Spleen (tissue), 11 donors: ENCODE measurements around the gene UCHL1. TPM values are rescaled to one million over a fixed set of nuclear protein-coding genes. Genes with fewer than 3 reads are reported as not detected.

ENCODE experiments used
- DNase-seq: peaks from one replicate; pipeline ENCODE4 v3.0.0-alpha.2; 2020
- H3K27ac ChIP-seq, 8 donors: fragments of 200-600 bp; sonication (generic) in 7 of 8; 1 replicate in 4 of 8; 2 replicates in 4 of 8; pipeline versions ENCODE4 v1.5.0 to v1.8.0; 2016 to 2021; ENCODE audit warnings: inconsistent platforms in 4 of 8, mild to moderate bottlenecking in 4 of 8, moderate library complexity in 1 of 8
- H3K27me3 ChIP-seq, 7 donors: fragments of 200-600 bp; sonication (generic) in 6 of 7; replicated peaks in 1 of 7; 1 replicate in 4 of 7; 2 replicates in 3 of 7; pipeline versions ENCODE4 v1.5.0 to v1.8.0; 2016 to 2021; ENCODE audit warnings: inconsistent platforms in 3 of 7, mild to moderate bottlenecking in 1 of 7
- H3K36me3 ChIP-seq, 6 donors: fragments of 200-600 bp; sonication (generic) in 5 of 6; 1 replicate in 4 of 6; 2 replicates in 2 of 6; pipeline versions ENCODE4 v1.5.0 to v1.8.0; 2016 to 2021; ENCODE audit warnings: inconsistent platforms in 2 of 6
- H3K4me1 ChIP-seq, 6 donors: fragments of 200-600 bp; sonication (generic) in 5 of 6; 1 replicate in 3 of 6; 2 replicates in 3 of 6; pipeline versions ENCODE4 v1.5.0 to v1.8.0; 2016 to 2021; ENCODE audit warnings: inconsistent platforms in 3 of 6
- H3K4me3 ChIP-seq, 8 donors: fragments of 200-600 bp; sonication (generic) in 7 of 8; 1 replicate in 4 of 8; 2 replicates in 4 of 8; pipeline versions ENCODE4 v1.5.0 to v1.8.0; 2016 to 2021; ENCODE audit warnings: inconsistent platforms in 4 of 8, mild to moderate bottlenecking in 4 of 8, moderate library complexity in 2 of 8
- H3K9me3 ChIP-seq, 8 donors: fragments of 200-600 bp; sonication (generic) in 7 of 8; 1 replicate in 4 of 8; 2 replicates in 4 of 8; pipeline versions ENCODE4 v1.5.0 to v1.8.0; 2016 to 2021; ENCODE audit warnings: inconsistent platforms in 4 of 8
- CTCF ChIP-seq, 11 experiments: fragments of 200-600 bp in 7 of 11; fragments of 450-650 bp in 4 of 11; sonication (generic) in 4 of 11; IDR thresholded peaks in 8 of 11; conservative IDR thresholded peaks in 3 of 11; 1 replicate in 7 of 11; 2 replicates in 4 of 11; pipeline versions ENCODE4 v1.4.0 to v1.8.0; 2016 to 2021; ENCODE audit warnings: antibody characterized with exemption in 11 of 11, inconsistent platforms in 4 of 11, mild to moderate bottlenecking in 1 of 11
- POLR2A ChIP-seq, 3 donors: fragments of 450-650 bp; IDR thresholded peaks; one replicate each; pipeline ENCODE4 v1.5.1; 2017; ENCODE audit warnings: antibody characterized with exemption in 3 of 3, mild to moderate bottlenecking in 1 of 3
- POLR2AphosphoS5 ChIP-seq, 3 donors: sonication (generic); formaldehyde crosslinking; IDR thresholded peaks; one replicate each; pipeline ENCODE4 v1.5.1; 2017; ENCODE audit warnings: antibody characterized with exemption in 3 of 3
- WGBS, 5 donors: extraction: QIAGEN DNeasy Blood & Tissue Kit in 3 of 5; methylation state at CpG; one replicate each; pipeline versions ENCODE4 v1.1.5 to v1.1.7; 2013 to 2018; 5-methylcytosine and 5-hydroxymethylcytosine counted together
- intact Hi-C: fragments of 100-400 bp; cut with DNase I; formaldehyde crosslinking; loops from one replicate; pipeline ENCODE4 v1.15.0; 2023; ENCODE audit warnings: low total_unique reads
- polyA plus RNA-seq, 3 donors: library from polyadenylated mRNA; stranded (reverse); fragments of 200-250 nt; gene quantifications; one replicate each; pipeline ENCODE4 v1.2.1, GENCODE V29; 2013
- total RNA-seq, 7 donors: library from RNA; depleted of rRNA in 3 of 7; stranded (reverse); fragments of >200 nt in 3 of 7; fragmentation: NEBNext Ultra II Directional in 4 of 7; extraction: Animal tissue kit (Norgen Biotek cat#: 25700) in 4 of 7; gene quantifications; one replicate each; pipeline versions ENCODE4 v1.1.0 to v1.2.1, GENCODE V29; 2016 to 2021
- donor health status: healthy with polysubstance abuse.
- donor health status: DM: no; HTN: no; CAD: no; lungs with moderate emphysema.
- donor health status: DM: no; HTN: no; CAD: no.
- donor health status: Bipolar disorder and iron deficiency.
- donor health status: healthy.
- donor health status: DM: no; HTN: no; CAD: no.
- donor health status: DM: yes; HTN: yes; CAD: no.

UCHL1 gene
- total and polyA plus RNA-seq, 10 donors: 1.6 to 11.2 (median 3.5) TPM

GRCh38 chr4:41287005-41287404 is 30.3 kb downstream of the UCHL1 start:
- no peaks in the 10 kb centered on the region for H3K36me3 ChIP-seq
- H3K4me3 ChIP-seq: no peak overlapping the region
- WGBS, 5 donors: 76 to 95% (median 79%) methylated on average over 1 of the region's 1 CpG
- DNase-seq: no peak
- H3K27me3 ChIP-seq: no peaks in the 10 kb centered on the region
- peaks cover 0 to 8% (median 0%) of the 10 kb centered on the region in 6 donors for H3K4me1 ChIP-seq
- H3K9me3 ChIP-seq: peaks cover 0 to 7% (median 0%) of the 10 kb centered on the region in 8 donors
- TF ChIP-seq CTCF (IDR thresholded peaks at IDR 0.05 in 8 of 11, conservative IDR thresholded peaks at IDR 0.05 in 3 of 11) (no peak), POLR2AphosphoS5 (IDR thresholded peaks at IDR 0.05) (no peak), POLR2A (IDR thresholded peaks at IDR 0.05) (no peak)
- intact Hi-C loops: no loop called here
- H3K27ac ChIP-seq: no peak overlapping the region

DNA sequence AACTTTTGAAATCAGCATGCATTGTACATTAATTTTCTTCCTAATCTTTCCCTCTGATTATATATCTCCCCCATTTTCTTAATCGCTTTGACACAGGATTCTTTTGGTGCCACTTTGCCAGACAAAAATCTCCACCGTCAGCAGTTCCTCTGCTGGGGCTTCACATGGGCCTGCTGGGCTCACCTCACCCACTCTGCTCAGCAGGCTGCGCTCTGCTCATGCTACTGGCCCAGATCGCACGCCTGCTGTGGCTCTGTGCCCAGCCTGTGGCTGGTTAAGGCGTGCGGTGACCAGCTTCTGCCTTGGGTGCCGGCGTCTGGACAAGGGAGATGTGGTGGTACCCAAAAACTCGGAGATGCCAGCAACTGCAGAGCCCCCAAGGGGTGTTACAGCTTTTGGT is 31.1 kb downstream of the UCHL1 start:
- Histone ChIP-seq H3K4me1 (peaks cover 0 to 8% (median 0%) of the 10 kb centered on the region in 6 donors), H3K9me3 (peaks cover 0 to 7% (median 0%) of the 10 kb centered on the region in 8 donors), H3K27me3 (no peaks in the 10 kb centered on the region), H3K27ac (no peak overlapping the region), H3K36me3 (no peaks in the 10 kb centered on the region), H3K4me3 (no peak overlapping the region)
- WGBS, 5 donors: 91 to 98% (median 93%) methylated on average over 10 of the region's 10 CpGs
- TF ChIP-seq POLR2AphosphoS5 (IDR thresholded peaks at IDR 0.05): no peak
- no peak for TF ChIP-seq POLR2A (IDR thresholded peaks at IDR 0.05)
- TF ChIP-seq CTCF (IDR thresholded peaks at IDR 0.05 in 8 of 11, conservative IDR thresholded peaks at IDR 0.05 in 3 of 11): no peak
- intact Hi-C loops: no loop called here
- DNase-seq: no peak

DNA sequence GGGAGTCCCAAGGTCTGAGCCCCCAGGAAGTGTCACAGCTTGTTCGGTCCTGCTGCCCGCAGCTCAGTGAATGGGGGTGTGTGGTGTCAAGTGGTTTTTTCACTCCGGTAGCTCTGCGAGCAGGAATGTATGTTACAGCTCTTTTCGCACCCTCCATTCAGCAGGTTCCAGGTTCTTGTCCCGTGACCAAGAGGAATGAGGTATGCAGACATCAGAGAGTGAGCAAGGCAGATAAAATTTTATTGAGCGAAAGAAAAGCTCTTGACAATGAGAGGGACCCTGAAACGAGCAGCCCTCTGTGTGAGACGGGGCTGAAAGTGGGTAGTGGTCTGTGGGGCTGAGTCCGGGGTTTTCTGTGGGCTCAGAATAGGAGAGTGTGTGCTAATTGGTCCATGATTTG is 31.5 kb downstream of the UCHL1 start:
- Histone ChIP-seq H3K27me3 (no peaks in the 10 kb centered on the region), H3K4me3 (no peak overlapping the region), H3K36me3 (no peaks in the 10 kb centered on the region), H3K4me1 (peaks cover 0 to 8% (median 0%) of the 10 kb centered on the region in 6 donors), H3K27ac (no peak overlapping the region), H3K9me3 (peaks cover 0 to 7% (median 0%) of the 10 kb centered on the region in 8 donors)
- 91 to 93% (median 92%) methylated on average over 10 of the region's 10 CpGs for WGBS, 5 donors
- DNase-seq: no peak
- intact Hi-C loops: no loop called here
- TF ChIP-seq CTCF (IDR thresholded peaks at IDR 0.05 in 8 of 11, conservative IDR thresholded peaks at IDR 0.05 in 3 of 11) (no peak), POLR2A (IDR thresholded peaks at IDR 0.05) (no peak), POLR2AphosphoS5 (IDR thresholded peaks at IDR 0.05) (no peak)

GRCh38 chr4:41290479-41290878 is 33.8 kb downstream of the UCHL1 start:
- intact Hi-C loops: no loop called here
- peaks cover 0 to 29% (median 20%) of the 10 kb centered on the region in 8 donors for H3K9me3 ChIP-seq
- H3K27me3 ChIP-seq: no peaks in the 10 kb centered on the region
- H3K36me3 ChIP-seq: no peaks in the 10 kb centered on the region
- WGBS, 5 donors: 51 to 80% (median 61%) methylated on average over 4 of the region's 4 CpGs
- no peak for TF ChIP-seq POLR2A (IDR thresholded peaks at IDR 0.05)
- TF ChIP-seq POLR2AphosphoS5 (IDR thresholded peaks at IDR 0.05): no peak
- no peak for TF ChIP-seq CTCF (IDR thresholded peaks at IDR 0.05 in 8 of 11, conservative IDR thresholded peaks at IDR 0.05 in 3 of 11)
- H3K4me1 ChIP-seq: peaks cover 0 to 8% (median 0%) of the 10 kb centered on the region in 6 donors
- no peak overlapping the region for H3K27ac ChIP-seq
- H3K4me3 ChIP-seq: no peak overlapping the region
- no peak for DNase-seq
